Measurements from ENCODE around the gene FAM169A. TPM values are rescaled to one million over a fixed set of nuclear protein-coding genes. Genes with fewer than 3 reads are reported as not detected.

FAM169A gene
- total and polyA plus RNA-seq, 2 of the 4 experiments (the other 2 are of a cell fraction) = under 0.01 TPM; not detected in 1

GRCh38 chr5:74865256-74865803 lies 857 bp downstream of the FAM169A start:
- Histone ChIP-seq H4K5ac (ENCODE audit: low read depth, low read length) (no peak overlapping the region), H4K20me1 (ENCODE audit: insufficient read depth, low read length) (no peaks in the 10 kb centered on the region), H2AFZ (replicated peaks; ENCODE audit: low read length, poor library complexity) (peak overlapping the region; percentile 91), H3K23ac (ENCODE audit: low read depth, low read length) (no peak overlapping the region), H3K36me3 (ENCODE audit: control insufficient read depth, insufficient read depth, low read length) (no peaks in the 10 kb centered on the region), H3K4me2 (ENCODE audit: low read depth, low read length) (peak overlapping the region; percentile 59; the same call in 1 of the 2 replicates), H2BK120ac (ENCODE audit: low read depth, low read length) (no peak overlapping the region), H2BK15ac (ENCODE audit: low read depth, low read length) (no peak overlapping the region), H3K4ac (ENCODE audit: low read depth, low read length) (no peak overlapping the region), H2AK5ac (ENCODE audit: low read depth, low read length) (no peak overlapping the region), H3K9me1 (ENCODE audit: insufficient read depth, low read length) (no peaks in the 10 kb centered on the region), H3K4me3 (ENCODE audit: insufficient read depth, low read depth, low read length) (peak overlapping the region; percentile 44), H4K91ac (ENCODE audit: insufficient read depth, low read depth, low read length) (no peak overlapping the region), H3K4me1 (ENCODE audit: control insufficient read depth, insufficient read depth, low read length) (no peaks in the 10 kb centered on the region), H3K9ac (ENCODE audit: low read depth, low read length) (no peak overlapping the region), H2BK5ac (ENCODE audit: low read depth, low read length, poor library complexity, severe bottlenecking) (no peak overlapping the region), H3K18ac (ENCODE audit: low read depth, low read length) (no peak overlapping the region), H3K56ac (ENCODE audit: extremely low read depth, insufficient read depth, low read length) (no peak overlapping the region), H3K27me3 (ENCODE audit: control insufficient read depth, insufficient read depth, low read length) (peaks cover 49% of the 10 kb centered on the region), H3K14ac (replicated peaks; ENCODE audit: low read depth, low read length) (no peak overlapping the region), H3K9me3 (ENCODE audit: control insufficient read depth, insufficient read depth, low read length) (no peaks in the 10 kb centered on the region), H3K79me1 (ENCODE audit: low read depth in 1 of 2, low read length in 2 of 2) (no peaks in the 10 kb centered on the region), H2BK20ac (ENCODE audit: low read depth, low read length) (no peak overlapping the region), H2AK9ac (replicated peaks; ENCODE audit: low read depth, low read length, poor library complexity) (no peak overlapping the region), H4K8ac (ENCODE audit: low read depth in 2 of 2, low read length in 2 of 2) (no peak overlapping the region), H3K27ac (ENCODE audit: insufficient read depth, low read length) (no peak overlapping the region)
- DNase-seq = no peak
- TF ChIP-seq FOS (IDR thresholded peaks at IDR 0.05; ENCODE audit: low read depth, low read length) (no peak), RFX5 (IDR thresholded peaks at IDR 0.05; ENCODE audit: low read depth, low read length) (no peak), MAZ (IDR thresholded peaks at IDR 0.05; ENCODE audit: borderline replicate concordance, low read depth, low read length) (no peak), NFE2L2 (IDR thresholded peaks at IDR 0.05; ENCODE audit: low read depth, low read length) (no peak), USF2 (IDR thresholded peaks at IDR 0.05; ENCODE audit: low read depth, low read length) (no peak), CHD1 (IDR thresholded peaks at IDR 0.05; ENCODE audit: low read depth, low read length) (no peak), BHLHE40 (IDR thresholded peaks at IDR 0.05; ENCODE audit: low read depth, low read length) (no peak), SMC3 (IDR thresholded peaks at IDR 0.05; ENCODE audit: low read depth, low read length) (no peak), POLR2A (IDR thresholded peaks at IDR 0.05; ENCODE audit: low read depth, low read length) (no peak), RCOR1 (IDR thresholded peaks at IDR 0.05; ENCODE audit: insufficient replicate concordance, low read length) (no peak), MXI1 (IDR thresholded peaks at IDR 0.05; ENCODE audit: borderline replicate concordance, low read depth, low read length) (no peak), CTCF (conservative IDR thresholded peaks at IDR 0.05; ENCODE audit: low read depth, low read length) (no peak), MAFK (IDR thresholded peaks at IDR 0.05; ENCODE audit: low read depth, low read length) (no peak), ELK1 (IDR thresholded peaks at IDR 0.05; ENCODE audit: borderline replicate concordance, low read depth, low read length) (no peak), CEBPB (IDR thresholded peaks at IDR 0.05; ENCODE audit: low read depth, low read length) (no peak), RAD21 (IDR thresholded peaks at IDR 0.05; ENCODE audit: low read length) (no peak)
- in situ Hi-C loops (cut with MboI; ENCODE audit: low sequenced_read_pairs) = no loop called here
- intact Hi-C loops (cut with micrococcal nuclease) = no loop called here
- ATAC-seq (ENCODE audit: low read depth) = no peak
- 0% methylated on average over 4 of the region's 23 CpGs; no CpG with 5 or more reads in 1 of the 2 experiments for WGBS, 2 experiments (ENCODE audit: extremely low coverage in 2 of 2, insufficient read length in 1 of 2)
- ChIA-PET POLR2A (ENCODE audit: unreplicated experiment) (no interaction called here), CTCF (no interaction called here)
- dilution Hi-C loops (cut with HindIII; ENCODE audit: low sequenced_read_pairs, unreplicated experiment) = no loop called here
- no TSS peak for BruUV-seq (replicated peaks)
